SK-N-SH (cell line): ENCODE data around the gene STK39. TPM values are rescaled to one million over a fixed set of nuclear protein-coding genes. Genes with fewer than 3 reads are reported as not detected.

Experiments
- CTCF ChIA-PET: fragments of 300-600, 350-600 bp; formaldehyde crosslinking; extraction: SDS; loops from one replicate; lab custom pipeline; 2021; lab: Yijun Ruan, JAX
- POLR2A ChIA-PET: fragments of 350-600 bp; sonication (Branson Sonifier 250); formaldehyde crosslinking; extraction: SDS; loops from one replicate; lab custom pipeline; 2020; ENCODE audit warnings: antibody characterized with exemption, inconsistent platforms; lab: Yijun Ruan, JAX
- DNase-seq: peaks from one replicate; pipeline ENCODE4 v3.0.0; 2012
- H2AFZ ChIP-seq: fragments of 200-600 bp; sonication (generic); 2 replicates; pipeline ENCODE4 v1.8.1; 2016; ENCODE audit warnings: antibody characterized with exemption, mild to moderate bottlenecking, low read depth
- H3F3A ChIP-seq: fragments of 200-600 bp; sonication (generic); replicated peaks from 2 replicates; pipeline ENCODE3; 2016; ENCODE audit warnings: antibody characterized with exemption, mild to moderate bottlenecking; ENCODE audit not compliant: insufficient read depth
- H3K27ac ChIP-seq, 2 experiments: fragments of 200-500 bp in 1 of 2; fragments of 200-600 bp in 1 of 2; sonication (Bioruptor generic) in 1 of 2; sonication (generic), shearing (Covaris generic) in 1 of 2; 2 replicates each; pipeline versions ENCODE4 v1.5.1 to v1.6.1; 2014 to 2016; ENCODE audit warnings: low read depth in 2 of 2, inconsistent platforms in 1 of 2, low read length in 1 of 2, mild to moderate bottlenecking in 1 of 2, mixed read lengths in 1 of 2
- H3K27me3 ChIP-seq: fragments of 200-600 bp; sonication (generic), shearing (Covaris generic); 2 replicates; pipeline ENCODE4 v1.6.1; 2016; ENCODE audit warnings: mixed run types; ENCODE audit not compliant: insufficient read depth
- H3K36me3 ChIP-seq, 2 experiments: fragments of 200-500 bp in 1 of 2; fragments of 200-600 bp in 1 of 2; sonication (Bioruptor generic) in 1 of 2; sonication (generic) in 1 of 2; replicated peaks in 1 of 2; 2 replicates each; pipeline versions ENCODE3 to v1.5.1; 2014 to 2016; ENCODE audit warnings: low read length in 1 of 2, mild to moderate bottlenecking in 1 of 2; ENCODE audit not compliant: insufficient read depth in 2 of 2, control insufficient read depth in 1 of 2
- H3K4me1 ChIP-seq, 2 experiments: fragments of 200-500 bp in 1 of 2; fragments of 200-600 bp in 1 of 2; sonication (Bioruptor generic) in 1 of 2; sonication (generic), shearing (Covaris generic) in 1 of 2; 2 replicates each; pipeline versions ENCODE4 v1.5.1 to v1.6.1; 2014 to 2016; ENCODE audit warnings: low read depth in 1 of 2, low read length in 1 of 2, mixed run types in 1 of 2; ENCODE audit not compliant: insufficient read depth in 2 of 2, control insufficient read depth in 1 of 2
- H3K4me2 ChIP-seq: fragments of 200-600 bp; sonication (generic), shearing (Covaris generic); 2 replicates; pipeline ENCODE4 v1.6.1; 2017; ENCODE audit warnings: mixed run types
- H3K4me3 ChIP-seq, 2 experiments: fragments of 200-500 bp in 1 of 2; fragments of 200-600 bp in 1 of 2; sonication (Bioruptor generic) in 1 of 2; sonication (generic), shearing (Covaris generic) in 1 of 2; 2 replicates each; pipeline versions ENCODE4 v1.5.1 to v1.8.1; 2014 to 2016; ENCODE audit warnings: low read depth in 2 of 2, inconsistent platforms in 1 of 2, low read length in 1 of 2, mild to moderate bottlenecking in 1 of 2, mixed read lengths in 1 of 2, moderate library complexity in 1 of 2
- H3K79me2 ChIP-seq: fragments of 200-600 bp; sonication (generic); 2 replicates; pipeline ENCODE4 v1.8.1; 2017; ENCODE audit warnings: mild to moderate bottlenecking; ENCODE audit not compliant: insufficient read depth
- H3K9ac ChIP-seq: fragments of 200-600 bp; sonication (generic); 2 replicates; pipeline ENCODE4 v1.6.1; 2017; ENCODE audit warnings: mixed run types
- H3K9me2 ChIP-seq: fragments of 200-600 bp; sonication (generic); 2 replicates; pipeline ENCODE4 v1.6.1; 2017; ENCODE audit warnings: mixed run types
- H3K9me3 ChIP-seq: fragments of 200-600 bp; sonication (generic); 2 replicates; pipeline ENCODE4 v1.6.1; 2017; ENCODE audit warnings: mixed run types, mild to moderate bottlenecking, moderate library complexity
- H4K20me1 ChIP-seq: fragments of 200-600 bp; sonication (generic); 2 replicates; pipeline ENCODE4 v1.6.1; 2017; ENCODE audit warnings: mild to moderate bottlenecking, mixed run types; ENCODE audit not compliant: insufficient read depth
- EZH2phosphoT487 ChIP-seq: fragments of 200-600 bp; sonication (generic); IDR thresholded peaks from 2 replicates; pipeline ENCODE4 v1.6.1; 2017; ENCODE audit warnings: low read depth, mixed run types, mild to moderate bottlenecking, antibody characterized with exemption, moderate library complexity, borderline replicate concordance
- MXI1 ChIP-seq: IDR thresholded peaks from 2 replicates; pipeline ENCODE4 v1.6.1; 2012; ENCODE audit warnings: mild to moderate bottlenecking, low read depth, low read length, improper control_type of control experiment
- POLR2AphosphoS5 ChIP-seq: IDR thresholded peaks from 2 replicates; pipeline ENCODE4 v1.6.1; 2012; ENCODE audit warnings: low read depth, low read length
- RAD21 ChIP-seq: IDR thresholded peaks from 2 replicates; pipeline ENCODE4 v1.6.1; 2012; ENCODE audit warnings: mild to moderate bottlenecking, low read length
- SIN3A ChIP-seq: IDR thresholded peaks from 2 replicates; pipeline ENCODE4 v1.6.1; 2012; ENCODE audit warnings: low read depth, mild to moderate bottlenecking, low read length, moderate library complexity, borderline replicate concordance
- TAF1 ChIP-seq: IDR thresholded peaks from 2 replicates; pipeline ENCODE4 v1.6.1; 2012; ENCODE audit warnings: low read depth, mild to moderate bottlenecking, low read length, moderate library complexity, borderline replicate concordance
- YY1 ChIP-seq: IDR thresholded peaks from 2 replicates; pipeline ENCODE4 v1.4.0; 2012; ENCODE audit warnings: low read depth, mild to moderate bottlenecking
- WGBS: methylation state at CpG from one replicate; pipeline ENCODE4 v1.1.6; 2017; ENCODE audit warnings: low lambda C conversion rate; 5-methylcytosine and 5-hydroxymethylcytosine counted together
- polyA plus RNA-seq, 3 experiments: library from polyadenylated mRNA; depleted of rRNA; stranded (reverse); fragments of >200 nt; gene quantifications; 2 replicates each; pipeline ENCODE4 v1.2.3, GENCODE V29; 2012
- TF ChIP-seq, protein P1 (sequence below): IDR thresholded peaks from 2 replicates; pipeline ENCODE4 v1.4.0; 2012; ENCODE audit warnings: low read depth, borderline replicate concordance
- TF ChIP-seq, protein P2 (sequence below): IDR thresholded peaks from 2 replicates; pipeline ENCODE4 v1.4.0; 2012; ENCODE audit warnings: low read depth, borderline replicate concordance
- TF ChIP-seq, protein P3 (sequence below): fragments of 200-600 bp; sonication (generic); IDR thresholded peaks from 2 replicates; pipeline ENCODE4 v1.6.1; 2017; ENCODE audit warnings: antibody characterized with exemption, mild to moderate bottlenecking, moderate library complexity

Gene STK39
- polyA plus RNA-seq, 1 of the 3 experiments (the other 2 are of a cell fraction): 9.6 TPM

DNA sequence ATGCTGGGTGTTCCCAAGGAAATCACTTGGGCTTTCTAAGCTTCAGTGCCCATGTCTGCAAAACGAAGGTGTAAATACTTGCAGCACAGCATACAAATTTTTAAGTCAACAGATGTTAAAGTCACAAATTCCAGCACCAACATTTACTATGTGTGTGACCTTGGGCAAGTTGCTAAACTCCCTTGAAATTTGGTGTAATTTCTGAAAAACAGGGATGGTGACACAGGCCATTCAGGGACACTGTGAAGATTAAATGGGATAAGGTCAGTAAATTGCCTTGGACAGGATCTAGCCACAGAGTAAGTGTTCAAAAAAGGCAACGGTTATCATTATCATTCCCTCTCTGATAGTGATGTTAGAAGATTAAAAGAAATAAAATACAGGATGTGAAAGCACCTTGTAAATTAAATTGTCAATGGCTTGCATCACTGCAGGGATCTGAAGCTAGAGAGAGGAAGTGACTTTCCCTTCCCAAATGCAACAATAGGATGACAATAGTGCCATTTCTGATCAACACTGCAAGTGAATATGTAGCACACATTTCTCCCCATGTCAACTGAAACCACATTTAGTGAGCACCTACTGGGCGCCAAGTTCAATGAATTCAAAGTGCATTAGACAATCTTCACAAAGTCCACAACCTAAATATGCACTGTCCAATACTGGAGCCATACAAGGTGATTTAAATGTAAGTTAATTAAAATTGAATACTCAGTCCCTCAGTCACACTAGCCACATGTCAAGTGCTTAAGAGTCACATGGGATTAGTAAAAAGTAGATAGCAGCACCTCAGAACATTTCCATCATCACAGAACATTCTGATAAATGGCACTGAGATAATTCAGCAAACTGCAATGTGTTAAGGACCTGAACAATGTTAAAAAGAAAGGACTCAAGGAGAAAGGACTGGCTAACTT lies 81.2 kb downstream of the STK39 start:
- Histone ChIP-seq H3K27ac (peak overlapping the region; percentile 30 to 69; a peak in 3 of 4 replicates), H2AFZ (no peak overlapping the region), H3K79me2 (peaks cover 32% of the 10 kb centered on the region; the same call in 1 of the 2 replicates), H3K4me1 (peaks cover 3 to 38% of the 10 kb centered on the region in 2 experiments), H3K4me2 (peak overlapping the region; percentile 45; the same call in 1 of the 2 replicates), H3K9me3 (no peaks in the 10 kb centered on the region), H3K4me3 (no peak overlapping the region), H3K9me2 (no peaks in the 10 kb centered on the region), H3K36me3 (peaks cover 11 to 28% of the 10 kb centered on the region in 2 experiments), H4K20me1 (peaks cover 7% of the 10 kb centered on the region; the same call in 1 of the 2 replicates), H3F3A (peaks cover 19% of the 10 kb centered on the region), H3K9ac (no peak overlapping the region), H3K27me3 (no peaks in the 10 kb centered on the region)
- POLR2A ChIA-PET: no interaction called here
- CTCF ChIA-PET: no interaction called here
- no peak for TF ChIP-seq MXI1
- no peak for TF ChIP-seq RAD21
- TF ChIP-seq, protein P1, sequence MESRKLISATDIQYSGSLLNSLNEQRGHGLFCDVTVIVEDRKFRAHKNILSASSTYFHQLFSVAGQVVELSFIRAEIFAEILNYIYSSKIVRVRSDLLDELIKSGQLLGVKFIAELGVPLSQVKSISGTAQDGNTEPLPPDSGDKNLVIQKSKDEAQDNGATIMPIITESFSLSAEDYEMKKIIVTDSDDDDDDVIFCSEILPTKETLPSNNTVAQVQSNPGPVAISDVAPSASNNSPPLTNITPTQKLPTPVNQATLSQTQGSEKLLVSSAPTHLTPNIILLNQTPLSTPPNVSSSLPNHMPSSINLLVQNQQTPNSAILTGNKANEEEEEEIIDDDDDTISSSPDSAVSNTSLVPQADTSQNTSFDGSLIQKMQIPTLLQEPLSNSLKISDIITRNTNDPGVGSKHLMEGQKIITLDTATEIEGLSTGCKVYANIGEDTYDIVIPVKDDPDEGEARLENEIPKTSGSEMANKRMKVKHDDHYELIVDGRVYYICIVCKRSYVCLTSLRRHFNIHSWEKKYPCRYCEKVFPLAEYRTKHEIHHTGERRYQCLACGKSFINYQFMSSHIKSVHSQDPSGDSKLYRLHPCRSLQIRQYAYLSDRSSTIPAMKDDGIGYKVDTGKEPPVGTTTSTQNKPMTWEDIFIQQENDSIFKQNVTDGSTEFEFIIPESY: no peak
- TF ChIP-seq, protein P2, sequence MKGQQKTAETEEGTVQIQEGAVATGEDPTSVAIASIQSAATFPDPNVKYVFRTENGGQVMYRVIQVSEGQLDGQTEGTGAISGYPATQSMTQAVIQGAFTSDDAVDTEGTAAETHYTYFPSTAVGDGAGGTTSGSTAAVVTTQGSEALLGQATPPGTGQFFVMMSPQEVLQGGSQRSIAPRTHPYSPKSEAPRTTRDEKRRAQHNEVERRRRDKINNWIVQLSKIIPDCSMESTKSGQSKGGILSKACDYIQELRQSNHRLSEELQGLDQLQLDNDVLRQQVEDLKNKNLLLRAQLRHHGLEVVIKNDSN: no peak
- TF ChIP-seq, protein P3, sequence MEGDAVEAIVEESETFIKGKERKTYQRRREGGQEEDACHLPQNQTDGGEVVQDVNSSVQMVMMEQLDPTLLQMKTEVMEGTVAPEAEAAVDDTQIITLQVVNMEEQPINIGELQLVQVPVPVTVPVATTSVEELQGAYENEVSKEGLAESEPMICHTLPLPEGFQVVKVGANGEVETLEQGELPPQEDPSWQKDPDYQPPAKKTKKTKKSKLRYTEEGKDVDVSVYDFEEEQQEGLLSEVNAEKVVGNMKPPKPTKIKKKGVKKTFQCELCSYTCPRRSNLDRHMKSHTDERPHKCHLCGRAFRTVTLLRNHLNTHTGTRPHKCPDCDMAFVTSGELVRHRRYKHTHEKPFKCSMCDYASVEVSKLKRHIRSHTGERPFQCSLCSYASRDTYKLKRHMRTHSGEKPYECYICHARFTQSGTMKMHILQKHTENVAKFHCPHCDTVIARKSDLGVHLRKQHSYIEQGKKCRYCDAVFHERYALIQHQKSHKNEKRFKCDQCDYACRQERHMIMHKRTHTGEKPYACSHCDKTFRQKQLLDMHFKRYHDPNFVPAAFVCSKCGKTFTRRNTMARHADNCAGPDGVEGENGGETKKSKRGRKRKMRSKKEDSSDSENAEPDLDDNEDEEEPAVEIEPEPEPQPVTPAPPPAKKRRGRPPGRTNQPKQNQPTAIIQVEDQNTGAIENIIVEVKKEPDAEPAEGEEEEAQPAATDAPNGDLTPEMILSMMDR: no peak
- no peak for TF ChIP-seq SIN3A
- TF ChIP-seq POLR2AphosphoS5: no peak
- no peak for TF ChIP-seq TAF1
- no peak for TF ChIP-seq YY1
- TF ChIP-seq EZH2phosphoT487: no peak
- no peak for DNase-seq
- 55% methylated on average over 3 of the region's 3 CpGs for WGBS
